Aorta (tissue), 5 donors: ENCODE measurements around the gene SECISBP2. TPM values are rescaled to one million over a fixed set of nuclear protein-coding genes. Genes with fewer than 3 reads are reported as not detected.

Experiments used
- ATAC-seq: fragments of 200-7000 bp; cut with Tn5 transposase; one replicate; pipeline ENCODE4 v1.9.1; 2022; ENCODE audit warnings: moderate library complexity; ENCODE audit not compliant: low FRiP score
- DNase-seq, 2 donors: peaks; one replicate each; pipeline ENCODE4 v3.0.0-alpha.2; 2020
- H3K27ac ChIP-seq, 2 donors: one replicate each; pipeline ENCODE4 v1.5.1; 2013; ENCODE audit warnings: low read length in 2 of 2, mild to moderate bottlenecking in 2 of 2, moderate library complexity in 2 of 2, control low read depth in 1 of 2, inconsistent platforms in 1 of 2, low read depth in 1 of 2
- H3K27me3 ChIP-seq, 2 donors: one replicate each; pipeline ENCODE4 v1.6.1; 2013; ENCODE audit warnings: control low read depth in 1 of 2, low read length in 1 of 2, mild to moderate bottlenecking in 1 of 2, moderate library complexity in 1 of 2; ENCODE audit not compliant: insufficient read depth in 2 of 2, control insufficient read depth in 1 of 2
- H3K36me3 ChIP-seq, 2 donors: one replicate each; pipeline ENCODE4 v1.6.1; 2013; ENCODE audit warnings: control low read depth in 1 of 2, low read length in 1 of 2, mild to moderate bottlenecking in 1 of 2; ENCODE audit not compliant: insufficient read depth in 2 of 2, control insufficient read depth in 1 of 2
- H3K4me1 ChIP-seq, 2 donors: one replicate each; pipeline ENCODE4 v1.6.1; 2013; ENCODE audit warnings: low read length in 2 of 2, control low read depth in 1 of 2, mild to moderate bottlenecking in 1 of 2, moderate library complexity in 1 of 2; ENCODE audit not compliant: insufficient read depth in 2 of 2, control insufficient read depth in 1 of 2
- H3K4me3 ChIP-seq, 2 donors: one replicate each; pipeline ENCODE4 v1.5.1; 2013; ENCODE audit warnings: low read length in 2 of 2, control low read depth in 1 of 2, mild to moderate bottlenecking in 1 of 2
- H3K9me3 ChIP-seq: one replicate; pipeline ENCODE4 v1.6.1; 2013; ENCODE audit warnings: mild to moderate bottlenecking, low read length; ENCODE audit not compliant: control insufficient read depth
- WGBS, 2 donors: extraction: QIAGEN DNeasy Blood & Tissue Kit; methylation state at CpG; one replicate each; pipeline ENCODE4 v1.1.7; 2013; 5-methylcytosine and 5-hydroxymethylcytosine counted together
- intact Hi-C, 2 donors: fragments of 100-400 bp; cut with DNase I; formaldehyde crosslinking; loops; one replicate each; pipeline versions ENCODE4 v1.14.2 to v1.15.0; 2022
- polyA plus RNA-seq, 2 donors: library from polyadenylated mRNA; stranded (reverse); fragments of 200-250 nt; gene quantifications; one replicate each; pipeline ENCODE4 v1.2.3, GENCODE V29; 2013
- total RNA-seq, 2 donors: library from RNA; stranded (reverse); fragmentation: NEBNext Ultra II Directional; extraction: Animal tissue kit (Norgen Biotek cat#: 25700); gene quantifications; one replicate each; pipeline ENCODE4 v1.2.1, GENCODE V29; 2021
- donor health status: healthy with polysubstance abuse.
- donor health status: Bipolar disorder and iron deficiency.
- donor health status: DM: no; HTN: no; CAD: no.
- donor health status: DM: no; HTN: no; CAD: no.
- donor health status: DM: yes; HTN: yes; CAD: no.

Gene SECISBP2
- total and polyA plus RNA-seq, 4 donors, result 7.0 to 49.0 (median 38.6) TPM

- intact Hi-C loops, result loop anchor here in 1 of 2 donors (10.0 kb wide), 1 partner anchor 187 kb away; no protein-coding TSS in a partner anchor
- DNase-seq (no peak), ATAC-seq (no peak)
- Histone ChIP-seq H3K27me3 (no peaks in the 10 kb centered on the region), H3K4me3 (no peak overlapping the region), H3K27ac (no peak overlapping the region), H3K4me1 (no peaks in the 10 kb centered on the region), H3K36me3 (peaks cover 0 to 22% of the 10 kb centered on the region in 2 donors), H3K9me3 (no peaks in the 10 kb centered on the region)
- 91 to 95% methylated on average over 8 of the region's 8 CpGs for WGBS, 2 donors
These were observed 39.3 kb downstream of the SECISBP2 start for GRCh38 chr9:89357331-89358197.

DNA sequence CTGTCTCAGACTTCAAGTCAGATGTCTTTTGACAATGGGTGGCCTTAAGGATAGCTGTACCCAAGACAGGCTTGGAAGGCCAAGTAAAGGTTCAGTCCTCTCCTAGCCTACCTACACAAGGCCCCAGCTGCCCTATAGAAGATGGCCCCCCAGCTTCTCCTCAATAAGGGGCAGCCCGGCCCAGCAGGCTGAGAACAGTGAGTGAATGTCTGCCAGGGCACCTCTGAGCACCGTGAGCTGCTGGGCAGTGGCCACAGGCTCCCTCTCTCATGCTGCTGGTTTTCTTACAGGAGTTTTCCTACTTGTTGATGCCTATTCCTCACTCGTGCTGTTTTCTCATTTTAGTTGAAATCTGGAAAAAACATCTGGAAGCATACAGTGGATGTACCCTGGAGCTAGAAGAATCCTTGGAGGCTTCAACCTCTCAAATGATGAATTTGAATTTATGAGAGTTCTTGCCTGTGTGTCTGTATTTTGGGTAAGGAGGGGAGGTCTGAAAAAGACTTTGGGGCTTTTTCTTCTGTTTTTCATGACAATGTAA is 40.1 kb downstream of the SECISBP2 start:
- ATAC-seq, result no peak
- DNase-seq, result peak in 1 of 2 donors; percentile 65
- H3K27ac ChIP-seq, result no peak overlapping the region
- no peak overlapping the region for H3K4me3 ChIP-seq
- no peaks in the 10 kb centered on the region for H3K4me1 ChIP-seq
- H3K9me3 ChIP-seq, result no peaks in the 10 kb centered on the region
- intact Hi-C loops, result loop anchor here in 1 of 2 donors (10.0 kb wide), 1 partner anchor 186 kb away; no protein-coding TSS in a partner anchor
- 76 to 81% methylated on average over 3 of the region's 3 CpGs for WGBS, 2 donors
- H3K27me3 ChIP-seq, result no peaks in the 10 kb centered on the region
- peaks cover 0 to 19% of the 10 kb centered on the region in 2 donors for H3K36me3 ChIP-seq

DNA sequence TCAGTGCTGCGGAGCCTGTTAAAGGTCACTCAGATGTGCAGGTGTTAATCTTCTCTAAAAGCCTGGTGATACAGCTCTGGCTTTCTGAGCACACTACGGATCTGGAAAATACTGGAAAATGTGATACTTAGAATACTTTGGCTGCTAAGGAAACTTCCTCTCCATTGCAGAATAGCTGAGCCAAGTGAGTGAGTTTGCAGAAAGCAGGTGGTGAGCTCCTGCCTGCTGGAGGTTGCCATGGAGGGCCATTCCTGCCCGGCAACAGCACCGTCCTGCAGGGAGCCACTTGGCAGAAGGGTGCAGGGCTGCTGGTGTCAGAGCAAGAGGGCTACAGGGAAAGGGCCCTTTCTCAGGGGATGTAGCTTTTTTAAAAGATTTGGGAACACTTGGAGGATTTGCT is 40.7 kb downstream of the SECISBP2 start:
- Histone ChIP-seq H3K27ac (no peak overlapping the region), H3K36me3 (peaks cover 0 to 19% of the 10 kb centered on the region in 2 donors), H3K4me1 (no peaks in the 10 kb centered on the region), H3K4me3 (no peak overlapping the region), H3K9me3 (no peaks in the 10 kb centered on the region), H3K27me3 (no peaks in the 10 kb centered on the region)
- DNase-seq (peak in 1 of 2 donors; percentile 57), ATAC-seq (no peak)
- intact Hi-C loops, result loop anchor here in 1 of 2 donors (10.0 kb wide), 1 partner anchor 186 kb away; no protein-coding TSS in a partner anchor
- WGBS, 2 donors, result 65% methylated on average over 4 of the region's 4 CpGs

GRCh38 chr9:89359751-89360261 is 41.5 kb downstream of the SECISBP2 start:
- Histone ChIP-seq H3K36me3 (peaks cover 0 to 19% of the 10 kb centered on the region in 2 donors), H3K27me3 (no peaks in the 10 kb centered on the region), H3K27ac (no peak overlapping the region), H3K9me3 (no peaks in the 10 kb centered on the region), H3K4me3 (no peak overlapping the region), H3K4me1 (no peaks in the 10 kb centered on the region)
- no peak for ATAC-seq
- intact Hi-C loops, result loop anchor here in 1 of 2 donors (10.0 kb wide), 1 partner anchor 185 kb away; no protein-coding TSS in a partner anchor
- WGBS, 2 donors, result 77 to 79% methylated on average over 8 of the region's 8 CpGs
- DNase-seq, result peak in 1 of 2 donors; percentile 58

GRCh38 chr9:89360465-89360864 is 42.2 kb downstream of the SECISBP2 start:
- no peaks in the 10 kb centered on the region for H3K27me3 ChIP-seq
- H3K9me3 ChIP-seq, result no peaks in the 10 kb centered on the region
- H3K36me3 ChIP-seq, result peaks cover 0 to 17% of the 10 kb centered on the region in 2 donors
- H3K4me1 ChIP-seq, result no peaks in the 10 kb centered on the region
- intact Hi-C loops, result no loop called here
- 77% methylated on average over 3 of the region's 3 CpGs for WGBS, 2 donors
- ATAC-seq (no peak), DNase-seq (no peak)
- H3K27ac ChIP-seq, result no peak overlapping the region
- no peak overlapping the region for H3K4me3 ChIP-seq

- DNase-seq (peak in 1 of 2 donors; percentile 26), ATAC-seq (no peak)
- WGBS, 2 donors, result 92 to 94% methylated on average over 6 of the region's 6 CpGs
- intact Hi-C loops, result no loop called here
- Histone ChIP-seq H3K36me3 (peaks cover 0 to 17% of the 10 kb centered on the region in 2 donors), H3K4me3 (no peak overlapping the region), H3K4me1 (no peaks in the 10 kb centered on the region), H3K27me3 (no peaks in the 10 kb centered on the region), H3K27ac (no peak overlapping the region), H3K9me3 (no peaks in the 10 kb centered on the region)
These were observed 42.7 kb downstream of the SECISBP2 start for GRCh38 chr9:89361031-89361430.

- H3K4me1 ChIP-seq, result no peaks in the 10 kb centered on the region
- H3K9me3 ChIP-seq, result no peaks in the 10 kb centered on the region
- intact Hi-C loops, result no loop called here
- no peak overlapping the region for H3K27ac ChIP-seq
- WGBS, 2 donors, result 84 to 86% methylated on average over 9 of the region's 9 CpGs
- H3K27me3 ChIP-seq, result no peaks in the 10 kb centered on the region
- H3K36me3 ChIP-seq, result peaks cover 0 to 15% of the 10 kb centered on the region in 2 donors
- ATAC-seq (no peak), DNase-seq (peak; percentile 27 to 32)
- no peak overlapping the region for H3K4me3 ChIP-seq
These were observed 43.7 kb downstream of the SECISBP2 start for GRCh38 chr9:89361816-89362646.

GRCh38 chr9:89362647-89363310 is 44.5 kb downstream of the SECISBP2 start:
- H3K4me1 ChIP-seq, result no peaks in the 10 kb centered on the region
- 88 to 93% methylated on average over 10 of the region's 10 CpGs for WGBS, 2 donors
- intact Hi-C loops, result no loop called here
- no peak overlapping the region for H3K4me3 ChIP-seq
- H3K27ac ChIP-seq, result no peak overlapping the region
- no peaks in the 10 kb centered on the region for H3K27me3 ChIP-seq
- ATAC-seq (no peak), DNase-seq (peak; percentile 22 to 39)
- peaks cover 0 to 12% of the 10 kb centered on the region in 2 donors for H3K36me3 ChIP-seq
- H3K9me3 ChIP-seq, result no peaks in the 10 kb centered on the region
